ENCODE measurements around the gene SLC13A4.
"Not testable (repeated sequence)": the region's sequence is repeated elsewhere in the genome, so short reads cannot be mapped to it uniquely, and the experiment has no call there.

The SLC13A4 gene

GRCh38 chr7:135687466-135687865 lies 40.5 kb downstream of the SLC13A4 start:
- DNase-seq = no peak

- DNase-seq = no peak
Measured at GRCh38 chr7:135685306-135686084, 42.5 kb downstream of the SLC13A4 start.

DNA sequence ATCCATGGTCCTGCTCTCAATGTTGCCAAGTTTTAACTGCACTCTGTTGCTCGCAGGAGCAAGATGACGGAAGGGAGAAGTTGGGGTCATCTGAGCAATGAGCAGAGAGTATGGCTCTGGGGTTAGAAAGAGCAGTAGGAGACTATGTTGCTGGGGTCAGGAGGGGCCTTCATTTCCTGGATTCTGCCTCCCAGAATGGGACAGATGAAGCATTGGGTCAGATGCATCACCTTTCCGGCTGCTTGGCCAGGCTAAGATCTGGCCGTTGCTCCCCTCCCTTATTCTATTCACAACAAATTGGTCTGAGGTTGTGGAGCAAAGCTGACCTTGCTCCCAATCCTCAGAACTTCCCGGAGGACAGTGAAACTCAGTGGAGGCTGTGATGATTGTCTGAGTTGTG lies 43.3 kb downstream of the SLC13A4 start:
- DNase-seq = no peak

GRCh38 chr7:135684136-135684535 lies 43.9 kb downstream of the SLC13A4 start:
- no peak for DNase-seq

DNA sequence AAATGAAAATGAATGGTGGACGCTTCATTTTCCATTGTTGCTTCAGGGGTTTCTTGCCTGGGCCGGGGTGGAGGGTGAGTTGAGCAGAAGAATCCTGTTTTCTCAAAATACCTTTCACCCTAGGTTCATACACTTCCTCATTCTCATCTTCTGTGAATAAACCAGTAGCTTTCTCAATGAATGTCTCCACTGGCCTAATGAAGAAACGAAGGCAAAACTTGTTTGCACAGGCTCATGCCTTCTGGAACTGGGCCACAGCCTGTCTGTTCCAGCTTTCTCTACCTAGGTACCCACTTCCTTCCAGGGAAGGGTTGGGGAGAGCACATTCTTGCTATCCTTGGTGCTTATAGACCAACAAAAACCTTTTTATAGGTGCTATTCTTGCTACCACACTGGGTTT lies 44.4 kb downstream of the SLC13A4 start:
- DNase-seq = no peak

DNA sequence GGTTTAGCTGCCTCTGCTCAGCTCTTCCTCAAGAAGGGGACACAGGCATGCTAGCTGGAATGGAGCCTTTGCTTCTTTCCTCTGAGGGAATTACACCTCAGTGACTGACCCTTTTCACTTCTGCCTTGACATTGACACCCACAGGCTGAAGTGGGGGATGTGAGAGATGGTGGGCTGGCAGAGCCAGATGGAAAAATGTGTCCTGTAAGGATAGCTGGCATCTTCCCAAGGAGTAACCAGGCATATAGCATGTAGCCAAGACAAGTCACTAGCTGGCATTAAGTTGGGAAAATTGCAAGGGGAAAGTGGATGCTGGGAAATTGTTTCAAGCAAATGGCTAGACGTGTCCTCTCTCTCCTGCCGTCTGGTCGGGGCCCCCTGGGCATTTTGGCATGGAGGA lies 45.8 kb downstream of the SLC13A4 start:
- DNase-seq = no peak

DNA sequence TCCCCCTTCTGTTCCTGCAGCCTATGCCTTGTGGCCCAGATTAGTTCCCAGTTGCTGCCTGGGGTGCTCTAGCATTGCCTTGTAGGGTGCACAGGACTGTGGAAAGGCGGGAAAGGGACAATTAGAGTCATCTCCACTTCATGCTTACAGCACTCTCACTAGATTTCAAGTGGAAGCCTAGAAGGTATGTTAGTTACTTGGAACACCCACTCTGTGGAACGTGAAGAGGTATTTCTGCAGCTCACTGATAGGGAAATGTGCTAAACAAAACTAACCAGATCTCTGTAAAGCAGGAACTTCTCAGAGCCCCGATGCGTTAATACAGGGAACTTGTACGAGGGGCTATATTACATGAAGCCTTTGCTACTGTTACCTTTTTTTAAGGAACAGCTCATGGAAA lies 46.2 kb downstream of the SLC13A4 start:
- no peak for DNase-seq

- DNase-seq = no peak
Measured at GRCh38 chr7:135678612-135679575, 49.1 kb downstream of the SLC13A4 start.

DNA sequence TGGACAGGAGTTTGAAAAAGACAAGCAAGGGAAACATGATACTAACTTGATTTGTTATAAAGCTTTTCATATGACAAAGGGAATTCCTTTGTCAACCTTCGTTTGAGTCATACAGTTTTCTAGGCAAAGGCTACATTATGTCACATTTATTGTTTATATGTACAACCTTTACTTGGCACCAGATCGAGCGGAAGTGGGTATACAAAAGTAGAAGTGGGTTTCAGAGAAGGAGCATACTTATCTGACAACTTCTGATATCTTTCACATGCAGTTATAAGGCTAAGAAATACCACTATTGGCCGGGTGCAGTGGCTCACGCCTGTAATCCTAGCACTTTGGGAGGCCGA lies 54.7 kb downstream of the SLC13A4 start:
- no peak for DNase-seq

DNA sequence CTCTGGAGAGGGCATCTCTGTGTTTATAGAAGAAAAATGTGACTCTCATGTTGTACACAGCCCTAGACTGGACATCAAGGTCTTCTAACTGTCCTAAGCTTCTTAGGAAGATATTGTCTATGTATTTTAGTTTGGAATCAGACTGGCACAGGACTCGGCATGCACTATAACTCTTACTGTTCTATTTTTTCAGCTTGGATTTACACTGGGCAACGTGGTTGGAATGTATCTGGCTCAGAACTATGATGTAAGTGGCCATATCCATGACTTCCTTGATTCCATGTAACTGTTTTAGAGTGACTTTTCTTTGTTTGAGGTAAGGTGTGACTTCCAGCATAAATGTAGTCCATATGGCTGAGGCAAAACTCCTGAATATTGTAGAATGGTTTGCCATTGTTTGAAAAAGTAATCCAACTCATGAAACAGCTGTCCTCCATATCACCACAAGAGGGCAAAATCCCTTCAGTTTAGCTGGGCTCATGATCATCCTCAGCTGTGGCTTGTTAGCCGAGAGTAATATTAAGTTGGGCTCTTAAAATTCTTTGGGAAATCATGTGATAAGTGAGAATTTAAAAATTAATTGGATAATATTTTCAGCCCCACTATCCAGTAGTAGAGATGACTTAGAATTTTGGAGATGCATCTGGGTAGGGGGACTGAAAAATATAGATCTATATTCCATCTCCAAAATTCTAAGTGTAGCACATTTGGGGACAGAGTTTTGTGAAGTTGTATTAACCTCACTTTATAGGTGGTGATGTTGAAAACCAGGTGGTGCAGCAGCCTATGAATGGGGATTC lies 55.2 kb downstream of the SLC13A4 start:
- no peak for DNase-seq

GRCh38 chr7:135670179-135670578 lies 57.8 kb downstream of the SLC13A4 start:
- DNase-seq = no peak

GRCh38 chr7:135669774-135670173 lies 58.2 kb downstream of the SLC13A4 start:
- no peak for DNase-seq

DNA sequence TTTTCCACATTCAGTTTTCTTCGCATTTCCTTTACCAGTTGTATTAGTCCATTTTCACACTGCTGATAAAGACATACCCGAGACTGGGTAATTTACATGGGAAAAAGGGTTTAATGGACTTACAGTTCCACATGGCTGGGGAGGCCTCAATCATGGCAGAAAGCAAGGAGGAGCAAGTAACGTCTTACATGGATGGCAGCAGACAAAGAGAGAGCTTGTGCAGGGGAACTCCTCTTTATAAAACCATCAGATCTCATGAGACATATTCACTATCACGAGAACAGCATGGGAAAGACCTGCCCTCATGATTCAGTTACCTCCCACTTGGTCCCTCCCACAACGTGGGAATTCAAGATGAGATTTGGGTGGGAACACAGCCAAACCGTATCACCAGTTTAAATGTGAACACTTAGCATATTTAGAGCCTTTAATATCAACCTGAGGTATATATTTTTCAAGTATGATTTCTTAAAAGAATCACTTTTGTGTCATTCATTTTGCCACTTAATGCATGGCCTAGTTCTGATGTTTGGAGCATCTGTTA lies 59.1 kb downstream of the SLC13A4 start:
- not testable (repeated sequence) for DNase-seq

GRCh38 chr7:135667626-135668025 lies 60.4 kb downstream of the SLC13A4 start:
- not testable (repeated sequence) for DNase-seq

- DNase-seq = no peak
Measured at GRCh38 chr7:135666846-135667245, 61.1 kb downstream of the SLC13A4 start.

- DNase-seq = no peak
Measured at GRCh38 chr7:135666156-135666555, 61.8 kb downstream of the SLC13A4 start.

- DNase-seq = no peak
Measured at GRCh38 chr7:135665042-135665441, 62.9 kb downstream of the SLC13A4 start.

GRCh38 chr7:135664046-135664589 lies 63.9 kb downstream of the SLC13A4 start:
- no peak for DNase-seq

- peak; percentile 81 for DNase-seq
Measured at GRCh38 chr7:135662373-135663114, 65.4 kb downstream of the SLC13A4 start, which contains the start of gene STMP1. Gene STMP1, plus strand, starts transcription at chr7:135662514.

GRCh38 chr7:135662123-135662372 lies 65.9 kb downstream of the SLC13A4 start:
- no peak for DNase-seq

- DNase-seq = no peak
Measured at GRCh38 chr7:135661311-135662122, 66.5 kb downstream of the SLC13A4 start.

Data from NCI-H1048 (cell line).